GM06990 (cell line): ENCODE data around the gene CFAP70.

ENCODE experiments used
- DNase-seq: peaks from one replicate; pipeline ENCODE4 v3.0.0-alpha.2; 2011; ENCODE audit not compliant: insufficient read length; ENCODE audit errors: extremely low read depth
- H3K27me3 ChIP-seq: replicated peaks from 2 replicates; pipeline ENCODE4 v1.6.0; 2011; ENCODE audit warnings: low read length; ENCODE audit not compliant: control insufficient read depth, insufficient read depth
- H3K36me3 ChIP-seq: 2 replicates; pipeline ENCODE4 v1.5.1; 2011; ENCODE audit warnings: low read length; ENCODE audit not compliant: control insufficient read depth, insufficient read depth
- H3K4me3 ChIP-seq: replicated peaks from 2 replicates; pipeline ENCODE4 v1.5.1; 2011; ENCODE audit warnings: low read depth, mild to moderate bottlenecking, control low read depth, low read length
- CTCF ChIP-seq: IDR thresholded peaks from 2 replicates; pipeline ENCODE4 v1.5.1; 2011; ENCODE audit warnings: low read length, control low read depth, mild to moderate bottlenecking, inconsistent platforms; ENCODE audit not compliant: insufficient read depth, poor library complexity, severe bottlenecking

The CFAP70 gene

GRCh38 chr10:73219384-73219783 is 139.3 kb downstream of the CFAP70 start:
- H3K27me3 ChIP-seq = no peaks in the 10 kb centered on the region
- H3K36me3 ChIP-seq = peaks cover 2% of the 10 kb centered on the region

GRCh38 chr10:73218431-73219191 is 140.1 kb downstream of the CFAP70 start:
- Histone ChIP-seq H3K27me3 (no peaks in the 10 kb centered on the region), H3K36me3 (peaks cover 2% of the 10 kb centered on the region), H3K4me3 (no peak overlapping the region)
- peak; percentile 54 for TF ChIP-seq CTCF
- DNase-seq = no peak

More at GRCh38 chr10:73219384-73219783, 139.3 kb downstream of the CFAP70 start:
- H3K4me3 ChIP-seq = no peak overlapping the region
- no peak for TF ChIP-seq CTCF
- no peak for DNase-seq

DNA sequence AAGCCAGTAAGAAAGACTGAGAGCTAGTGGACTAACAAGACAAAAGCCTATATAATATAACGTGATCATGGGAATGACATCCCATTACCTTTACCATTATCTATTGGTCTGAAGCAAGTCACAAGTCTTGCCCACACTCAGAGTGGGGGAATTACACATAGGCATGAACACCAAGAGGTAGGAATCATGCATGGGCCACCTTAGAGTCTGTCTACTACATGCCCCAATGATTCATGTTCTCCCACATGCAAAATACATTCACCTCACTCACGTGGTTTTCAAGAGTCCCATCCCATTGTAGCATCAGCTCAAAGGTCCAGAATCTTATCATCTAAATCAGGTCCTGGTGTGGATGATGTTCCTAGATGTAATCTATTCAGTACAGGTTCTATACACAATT is 141.0 kb downstream of the CFAP70 start:
- Histone ChIP-seq H3K27me3 (no peaks in the 10 kb centered on the region), H3K4me3 (no peak overlapping the region), H3K36me3 (peaks cover 2% of the 10 kb centered on the region)
- TF ChIP-seq CTCF = no peak
- no peak for DNase-seq

DNA sequence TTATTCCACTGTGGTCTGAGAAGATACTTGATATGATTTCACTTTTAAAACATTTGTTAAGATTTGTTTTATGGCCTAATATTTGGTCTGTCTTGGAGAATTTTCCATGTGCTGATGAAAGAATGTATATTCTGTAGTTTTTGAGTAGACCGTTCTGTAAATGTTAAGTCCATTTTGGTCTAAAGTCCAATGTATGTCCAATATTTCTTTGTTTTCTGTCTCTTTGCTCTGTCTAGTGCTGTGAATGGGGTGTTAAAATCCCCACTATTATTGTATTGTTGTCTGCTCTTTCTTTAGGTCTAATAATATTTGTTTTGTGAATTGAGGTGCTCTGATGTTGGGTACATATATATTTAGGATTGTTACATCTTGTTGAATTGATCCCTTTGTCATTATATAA is 142.9 kb downstream of the CFAP70 start:
- DNase-seq = no peak
- peaks cover 2% of the 10 kb centered on the region for H3K36me3 ChIP-seq
- no peak for TF ChIP-seq CTCF
- H3K27me3 ChIP-seq = no peaks in the 10 kb centered on the region
- no peak overlapping the region for H3K4me3 ChIP-seq

DNA sequence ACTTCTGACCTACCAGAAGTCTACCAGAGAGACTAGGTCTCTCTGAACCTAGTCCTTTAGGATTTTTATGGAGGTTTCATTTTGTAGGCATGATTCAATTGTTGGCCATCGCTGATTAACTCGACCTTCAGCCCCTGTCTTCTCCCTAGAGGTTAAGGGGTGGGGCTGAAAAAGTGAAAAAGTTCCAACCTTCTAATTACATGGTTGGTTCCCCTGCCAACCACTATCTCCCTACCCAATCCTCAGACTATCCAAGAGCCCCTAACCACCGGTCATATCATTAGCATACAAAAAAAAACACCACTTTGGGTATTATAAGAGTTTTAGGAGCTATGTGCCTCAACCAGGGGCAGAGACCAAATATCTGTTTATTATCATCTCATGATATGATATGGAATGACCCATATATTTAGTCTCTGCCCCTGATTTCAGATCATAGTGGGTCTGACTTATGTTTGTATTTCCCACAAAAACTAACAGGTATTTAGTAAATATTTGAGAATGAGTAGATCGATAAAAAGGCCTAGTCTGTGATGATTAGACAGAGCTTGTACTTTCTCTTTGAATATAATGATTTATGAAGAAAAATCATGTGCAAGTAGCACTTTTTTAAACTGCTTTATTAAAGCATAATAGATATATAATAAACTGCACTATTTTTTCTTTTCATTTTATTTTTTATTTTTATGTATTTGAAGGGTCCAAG is 147.4 kb downstream of the CFAP70 start:
- Histone ChIP-seq H3K4me3 (no peak overlapping the region), H3K36me3 (no peaks in the 10 kb centered on the region; the same call in 1 of the 2 replicates), H3K27me3 (no peaks in the 10 kb centered on the region)
- TF ChIP-seq CTCF = no peak
- no peak for DNase-seq
